Head of caudate nucleus (tissue), 42 donors: Measurements from ENCODE around the gene CPA4.

Source experiments
- DNase-seq, 42 donors: peaks; one replicate each; pipeline versions ENCODE4 v3.0.0 to v3.0.0-alpha.2; 2020 to 2021; ENCODE audit warnings: mixed read lengths in 7 of 42
- intact Hi-C: fragments of 100-400 bp; cut with DNase I; formaldehyde crosslinking; loops from one replicate; pipeline ENCODE4 v1.15.0; 2022

Gene CPA4

DNA sequence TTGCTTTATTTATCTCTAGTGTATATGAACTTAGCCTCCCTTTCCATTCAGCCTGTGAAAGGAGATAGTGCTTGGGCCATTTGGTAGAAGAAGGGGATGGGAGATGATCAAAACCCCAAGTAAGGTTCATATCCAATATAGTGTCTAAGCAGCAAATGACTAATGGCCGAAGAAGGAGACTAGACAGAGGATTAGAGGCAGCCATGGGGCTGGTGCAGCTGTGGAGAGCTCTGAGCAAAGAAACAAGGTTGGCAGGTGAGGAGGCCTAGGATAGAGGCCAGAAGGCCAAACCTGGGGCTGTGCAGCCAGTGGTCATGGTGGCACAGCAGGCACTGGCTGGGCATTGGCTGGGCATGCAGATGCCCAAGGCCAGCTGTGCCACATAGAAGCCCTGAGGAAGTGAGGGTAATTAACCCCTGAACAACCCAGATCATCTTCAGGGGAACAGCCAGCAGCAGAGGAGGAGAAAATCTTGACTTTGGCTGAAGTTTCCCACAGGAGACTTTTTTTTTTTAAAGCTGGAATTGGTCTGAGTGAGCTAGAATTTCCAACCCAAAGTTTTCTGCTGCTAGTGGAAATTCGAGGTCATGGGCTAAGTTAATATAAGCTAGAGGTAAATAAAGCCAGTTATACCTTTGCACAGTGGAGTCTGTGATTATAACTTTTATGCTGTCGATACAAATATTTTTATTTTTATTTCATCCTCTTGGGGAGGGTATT, 77.0 kb downstream of the CPA4 start:
- intact Hi-C loops: no loop called here
- DNase-seq: no peak

DNA sequence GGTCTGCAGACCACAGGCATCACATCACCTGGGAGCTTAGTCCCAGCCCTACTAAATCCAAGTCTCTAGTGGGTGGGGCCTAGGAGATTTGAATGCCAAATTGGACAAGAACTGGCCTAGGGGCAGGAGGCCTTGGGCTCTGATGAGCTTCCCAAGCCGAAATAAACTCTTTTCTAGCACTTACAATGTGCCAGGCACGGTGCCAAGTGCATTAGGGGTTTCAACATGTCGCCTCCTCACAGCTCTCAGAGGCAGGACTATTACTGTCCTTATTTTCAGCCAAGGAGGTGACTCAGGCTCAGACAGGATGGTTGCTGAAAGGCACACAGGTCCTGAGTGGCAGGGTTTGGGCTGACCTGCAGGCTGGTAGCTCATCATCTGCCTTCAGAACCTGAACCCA, 78.1 kb downstream of the CPA4 start:
- intact Hi-C loops: no loop called here
- DNase-seq: peak in 6 of 42 donors; percentile 13 to 56 (median 40)

DNA sequence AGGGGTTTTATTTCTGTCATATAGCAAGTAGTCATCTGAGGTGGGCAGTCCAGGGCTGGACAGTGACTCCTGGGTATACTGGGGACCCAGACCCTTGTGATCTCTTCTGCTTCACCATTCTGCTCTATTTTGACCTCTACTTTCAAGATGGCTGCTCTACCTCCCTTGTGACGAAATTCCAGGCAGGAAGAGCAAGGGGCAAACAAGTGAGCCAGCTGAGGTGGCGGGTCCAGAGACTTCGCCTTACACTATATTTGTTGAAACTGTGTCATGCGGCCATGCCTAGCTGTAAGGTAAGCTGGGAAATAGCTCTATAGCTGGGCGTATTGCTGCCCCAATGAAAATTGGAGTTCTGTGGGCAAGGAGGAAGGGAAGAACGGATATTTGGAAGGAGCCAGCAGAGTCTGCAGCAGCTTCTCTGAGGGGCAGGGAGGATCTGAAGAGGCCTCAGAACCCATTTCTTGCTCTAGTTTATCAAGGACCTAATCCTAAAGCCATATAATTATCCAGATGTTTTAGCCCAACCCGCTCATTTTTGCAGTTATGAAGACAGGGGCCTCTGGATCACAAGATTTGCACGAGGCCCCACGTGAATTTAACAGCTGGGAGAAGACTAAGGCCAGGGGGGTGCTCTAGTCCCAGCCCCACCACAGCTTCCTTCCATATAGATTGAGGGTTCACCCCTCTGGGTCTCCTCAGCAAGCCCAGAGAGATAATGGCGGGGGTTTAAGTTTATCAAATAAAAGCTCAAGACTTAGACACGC, 79.6 kb downstream of the CPA4 start:
- intact Hi-C loops: no loop called here
- DNase-seq: no peak
